DND-41 (cell line): Measurements from ENCODE around the gene OPN1SW.

Experiments used
- EZH2 ChIP-seq: IDR thresholded peaks from 3 replicates; pipeline ENCODE4 v1.6.1; 2012; ENCODE audit warnings: borderline replicate concordance, low read depth, mild to moderate bottlenecking, moderate library complexity, low read length, inconsistent platforms; ENCODE audit not compliant: severe bottlenecking
- TF ChIP-seq, protein P1 (sequence below): IDR thresholded peaks from 2 replicates; pipeline ENCODE4 v1.5.1; 2012; ENCODE audit warnings: borderline replicate concordance, low read length, moderate library complexity, mild to moderate bottlenecking; ENCODE audit not compliant: poor library complexity, severe bottlenecking; ENCODE audit errors: extremely low read depth

DNA sequence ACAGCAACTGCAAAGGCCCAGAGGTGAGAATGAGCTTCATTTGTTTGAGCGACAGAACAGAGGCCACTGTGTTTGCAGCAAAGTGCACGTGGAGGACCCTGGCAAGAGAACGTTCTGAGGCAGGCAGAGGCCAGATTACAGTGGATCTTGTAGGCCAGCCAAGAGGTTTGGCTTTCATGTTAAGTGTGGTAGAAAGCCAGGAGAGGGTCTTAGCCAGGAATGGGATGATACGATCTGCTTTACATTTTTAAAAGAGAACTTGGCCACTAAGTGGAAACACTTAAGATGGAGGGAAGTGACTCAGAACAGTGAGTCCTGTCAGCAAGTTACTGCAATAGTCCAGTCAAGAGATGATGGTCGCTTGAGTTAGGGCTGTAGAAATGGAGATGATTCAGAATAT lies 20.7 kb upstream of the OPN1SW start:
- TF ChIP-seq, protein P1, sequence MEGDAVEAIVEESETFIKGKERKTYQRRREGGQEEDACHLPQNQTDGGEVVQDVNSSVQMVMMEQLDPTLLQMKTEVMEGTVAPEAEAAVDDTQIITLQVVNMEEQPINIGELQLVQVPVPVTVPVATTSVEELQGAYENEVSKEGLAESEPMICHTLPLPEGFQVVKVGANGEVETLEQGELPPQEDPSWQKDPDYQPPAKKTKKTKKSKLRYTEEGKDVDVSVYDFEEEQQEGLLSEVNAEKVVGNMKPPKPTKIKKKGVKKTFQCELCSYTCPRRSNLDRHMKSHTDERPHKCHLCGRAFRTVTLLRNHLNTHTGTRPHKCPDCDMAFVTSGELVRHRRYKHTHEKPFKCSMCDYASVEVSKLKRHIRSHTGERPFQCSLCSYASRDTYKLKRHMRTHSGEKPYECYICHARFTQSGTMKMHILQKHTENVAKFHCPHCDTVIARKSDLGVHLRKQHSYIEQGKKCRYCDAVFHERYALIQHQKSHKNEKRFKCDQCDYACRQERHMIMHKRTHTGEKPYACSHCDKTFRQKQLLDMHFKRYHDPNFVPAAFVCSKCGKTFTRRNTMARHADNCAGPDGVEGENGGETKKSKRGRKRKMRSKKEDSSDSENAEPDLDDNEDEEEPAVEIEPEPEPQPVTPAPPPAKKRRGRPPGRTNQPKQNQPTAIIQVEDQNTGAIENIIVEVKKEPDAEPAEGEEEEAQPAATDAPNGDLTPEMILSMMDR = no peak
- TF ChIP-seq EZH2 = no peak
